Esophagus muscularis mucosa (tissue), 4 donors: ENCODE data around the gene CCNL2. TPM values are rescaled to one million over a fixed set of nuclear protein-coding genes. Genes with fewer than 3 reads are reported as not detected.
"Not testable (repeated sequence)": the region's sequence is repeated elsewhere in the genome, so short reads cannot be mapped to it uniquely, and the experiment has no call there.

Experiments used
- DNase-seq: peaks from one replicate; pipeline ENCODE4 v3.0.0-alpha.2; 2017; ENCODE audit errors: extremely low spot score
- H3K27ac ChIP-seq, 4 donors: fragments of 200-600 bp; sonication (generic); replicated peaks in 1 of 4; 1 replicate in 3 of 4; 2 replicates in 1 of 4; pipeline ENCODE4 v1.5.1; 2016 to 2019; ENCODE audit warnings: mild to moderate bottlenecking in 1 of 4
- H3K27me3 ChIP-seq, 4 donors: fragments of 200-600 bp; sonication (generic); one replicate each; pipeline versions ENCODE4 v1.5.1 to v1.6.0; 2016 to 2019
- H3K36me3 ChIP-seq, 4 donors: fragments of 200-600 bp; sonication (generic); one replicate each; pipeline ENCODE4 v1.5.1; 2016 to 2019
- H3K4me1 ChIP-seq, 4 donors: fragments of 200-600 bp; sonication (generic); one replicate each; pipeline ENCODE4 v1.5.1; 2016 to 2019
- H3K4me3 ChIP-seq, 4 donors: fragments of 200-600 bp; sonication (generic); 1 replicate in 2 of 4; 2 replicates in 2 of 4; pipeline ENCODE4 v1.5.1; 2016 to 2019; ENCODE audit warnings: mild to moderate bottlenecking in 4 of 4, moderate library complexity in 1 of 4
- H3K9me3 ChIP-seq, 4 donors: fragments of 200-600 bp; sonication (generic); 1 replicate in 3 of 4; 2 replicates in 1 of 4; pipeline ENCODE4 v1.5.1; 2016 to 2019
- EP300 ChIP-seq: sonication (generic); formaldehyde crosslinking; IDR thresholded peaks from one replicate; pipeline ENCODE4 v1.6.1; 2017; ENCODE audit warnings: antibody characterized with exemption
- POLR2A ChIP-seq: fragments of 450-650 bp; IDR thresholded peaks from one replicate; pipeline ENCODE4 v1.6.1; 2017; ENCODE audit warnings: antibody characterized with exemption, moderate library complexity, mild to moderate bottlenecking, low read depth
- POLR2AphosphoS5 ChIP-seq, 2 donors: sonication (generic); formaldehyde crosslinking; IDR thresholded peaks; one replicate each; pipeline ENCODE4 v1.6.1; 2017; ENCODE audit warnings: antibody characterized with exemption in 2 of 2
- WGBS: methylation state at CpG from one replicate; pipeline ENCODE4 v1.1.5; 2018; 5-methylcytosine and 5-hydroxymethylcytosine counted together
- intact Hi-C: fragments of 100-400 bp; cut with DNase I; formaldehyde crosslinking; loops from one replicate; pipeline ENCODE4 v1.15.1; 2023
- total RNA-seq, 4 donors: library from RNA; depleted of rRNA; stranded (reverse); fragments of >200 nt; gene quantifications; one replicate each; pipeline versions ENCODE4 v1.1.0 to v1.2.1, GENCODE V29; 2016
- TF ChIP-seq, protein P1 (sequence below), 3 experiments: fragments of 200-600 bp in 2 of 3; fragments of 450-650 bp in 1 of 3; sonication (generic) in 2 of 3; IDR thresholded peaks; one replicate each; pipeline ENCODE4 v1.5.1; 2017 to 2019; ENCODE audit warnings: antibody characterized with exemption in 3 of 3, mild to moderate bottlenecking in 2 of 3, moderate library complexity in 1 of 3

Gene CCNL2
- 100 to 1,000 TPM in 2 of 4 donors, 10 to 100 TPM in 2; 73.4 to 136 (median 108) TPM for total RNA-seq

DNA sequence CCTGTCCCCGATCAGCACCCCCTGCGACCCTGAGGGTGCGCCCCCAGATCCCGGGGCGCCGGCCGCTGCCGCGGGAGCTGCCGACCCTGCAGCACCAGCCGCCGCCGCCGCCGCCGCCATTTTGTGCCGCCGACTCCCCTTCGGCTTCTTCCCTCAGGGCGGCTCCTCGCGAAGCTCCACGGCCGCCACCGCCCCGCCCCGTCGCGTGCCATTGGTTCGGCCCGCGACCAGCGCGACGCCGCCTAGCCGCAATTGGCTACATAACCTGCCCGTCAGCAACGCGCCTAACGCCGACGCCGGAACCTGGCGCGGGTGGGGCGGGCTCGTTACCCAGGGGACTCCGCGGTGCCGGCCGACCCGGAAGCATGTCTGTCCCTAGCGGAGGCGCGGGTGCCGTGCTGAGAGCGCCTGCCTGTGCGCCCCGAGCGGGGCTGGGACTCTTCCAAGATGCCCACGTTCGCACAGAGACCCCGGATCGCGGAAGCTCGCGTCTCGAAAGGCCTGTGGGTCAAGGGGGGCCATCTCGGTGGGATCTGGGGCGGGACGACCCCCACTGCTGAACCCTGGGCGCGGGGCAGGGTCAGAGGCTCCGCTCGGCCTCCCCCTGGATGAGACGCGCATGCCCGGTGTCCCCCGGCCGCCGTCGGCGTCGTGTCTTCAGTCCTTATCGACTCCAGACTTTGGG lies at the start of gene CCNL2:
Gene CCNL2, minus strand, starts transcription at position 149 of the 685 bp plus-strand sequence. Its CDS starts 29 bp downstream, at position 120.
- Histone ChIP-seq H3K27me3 (no peaks in the 10 kb centered on the region), H3K4me3 (peak within 1 kb of the TSS; percentile 87 to 100 (median 97)), H3K27ac (peak within 1 kb of the TSS; percentile 88 to 92 (median 88)), H3K36me3 (peaks cover 41 to 80% (median 78%) of the 10 kb centered on the region in 4 donors), H3K9me3 (no peaks in the 10 kb centered on the region), H3K4me1 (peaks cover 43 to 62% (median 47%) of the 10 kb centered on the region in 4 donors)
- DNase-seq: peak; percentile 99
- WGBS: 0% methylated on average over 9 of the region's 86 CpGs
- TF ChIP-seq POLR2AphosphoS5 (IDR thresholded peaks at IDR 0.05): peak; percentile 84 to 91
- no peak for TF ChIP-seq EP300
- TF ChIP-seq, protein P1, sequence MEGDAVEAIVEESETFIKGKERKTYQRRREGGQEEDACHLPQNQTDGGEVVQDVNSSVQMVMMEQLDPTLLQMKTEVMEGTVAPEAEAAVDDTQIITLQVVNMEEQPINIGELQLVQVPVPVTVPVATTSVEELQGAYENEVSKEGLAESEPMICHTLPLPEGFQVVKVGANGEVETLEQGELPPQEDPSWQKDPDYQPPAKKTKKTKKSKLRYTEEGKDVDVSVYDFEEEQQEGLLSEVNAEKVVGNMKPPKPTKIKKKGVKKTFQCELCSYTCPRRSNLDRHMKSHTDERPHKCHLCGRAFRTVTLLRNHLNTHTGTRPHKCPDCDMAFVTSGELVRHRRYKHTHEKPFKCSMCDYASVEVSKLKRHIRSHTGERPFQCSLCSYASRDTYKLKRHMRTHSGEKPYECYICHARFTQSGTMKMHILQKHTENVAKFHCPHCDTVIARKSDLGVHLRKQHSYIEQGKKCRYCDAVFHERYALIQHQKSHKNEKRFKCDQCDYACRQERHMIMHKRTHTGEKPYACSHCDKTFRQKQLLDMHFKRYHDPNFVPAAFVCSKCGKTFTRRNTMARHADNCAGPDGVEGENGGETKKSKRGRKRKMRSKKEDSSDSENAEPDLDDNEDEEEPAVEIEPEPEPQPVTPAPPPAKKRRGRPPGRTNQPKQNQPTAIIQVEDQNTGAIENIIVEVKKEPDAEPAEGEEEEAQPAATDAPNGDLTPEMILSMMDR (IDR thresholded peaks at IDR 0.05): peak; percentile 61 to 80 (median 68)
- peak; percentile 60 for TF ChIP-seq POLR2A
- intact Hi-C loops: loop anchor here (2.0 kb wide), 1 partner anchor 25 kb away; the partner anchor contains the start of gene AURKAIP1

DNA sequence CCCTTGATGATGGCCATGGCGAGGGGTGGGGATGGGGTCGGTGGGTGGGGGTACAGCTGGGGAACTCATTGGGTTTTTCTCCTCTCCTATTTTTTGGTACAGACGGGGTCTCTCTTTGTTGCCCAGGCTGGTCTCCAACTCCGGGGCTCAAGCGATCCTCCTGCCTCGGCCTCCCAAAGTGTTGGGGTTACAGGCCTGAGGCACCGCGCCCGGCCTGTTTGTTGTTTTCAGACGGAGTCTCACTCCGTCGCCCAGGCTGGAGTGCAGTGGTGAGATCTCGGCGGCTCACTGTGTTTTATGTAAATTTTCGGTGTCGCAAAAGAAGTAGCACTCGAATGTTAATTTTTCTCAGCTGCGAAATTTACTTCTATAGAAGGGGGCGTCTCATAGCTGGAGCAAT lies 47.5 kb upstream of the CCNL2 start:
- H3K4me3 ChIP-seq, H3K9me3 ChIP-seq, H3K27ac ChIP-seq, H3K36me3 ChIP-seq, H3K27me3 ChIP-seq, intact Hi-C loops, DNase-seq: not testable (repeated sequence)
- WGBS: 91% methylated on average over 18 of the region's 19 CpGs
- H3K4me1 ChIP-seq: peaks cover 2 to 11% (median 10%) of the 10 kb centered on the region in 4 donors

DNA sequence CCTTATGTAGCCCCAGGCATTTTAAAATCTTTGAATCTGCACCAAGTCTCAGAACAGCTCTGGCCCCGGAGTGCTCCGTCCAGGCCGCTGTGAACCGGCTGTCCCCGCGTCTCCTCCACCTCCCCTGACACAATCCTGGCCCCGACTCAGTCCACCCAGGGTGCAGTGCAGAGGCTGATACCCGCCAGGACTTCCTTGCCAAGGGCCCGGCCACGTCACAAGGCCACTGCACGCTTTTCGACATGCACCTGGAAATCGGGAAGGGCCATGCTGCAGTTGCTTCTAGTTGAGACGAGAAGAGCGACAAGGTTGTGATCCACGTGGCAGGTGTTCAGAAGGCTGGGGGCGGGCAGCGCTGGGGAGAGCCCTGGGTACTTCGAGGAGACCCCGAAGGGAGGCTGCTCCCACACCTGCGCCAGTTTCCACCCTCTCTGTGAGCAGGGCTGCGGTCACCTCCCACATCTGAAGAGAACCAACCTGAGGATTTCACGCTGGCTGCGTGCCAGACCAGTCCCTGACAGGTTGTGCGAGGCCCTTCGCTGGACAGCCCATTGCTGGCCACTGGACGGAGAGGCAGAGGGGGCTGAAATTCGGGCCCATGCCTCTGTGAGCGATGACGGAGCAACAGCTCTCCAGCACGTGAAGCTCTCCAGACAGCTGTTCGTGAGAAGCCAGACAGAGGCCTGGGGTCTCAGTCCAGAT lies 43.1 kb upstream of the CCNL2 start:
- 67% methylated on average over 25 of the region's 32 CpGs for WGBS
- peak overlapping the region; percentile 59 to 74 (median 60) for H3K27ac ChIP-seq
- peaks cover 17 to 55% (median 46%) of the 10 kb centered on the region in 4 donors for H3K4me1 ChIP-seq

DNA sequence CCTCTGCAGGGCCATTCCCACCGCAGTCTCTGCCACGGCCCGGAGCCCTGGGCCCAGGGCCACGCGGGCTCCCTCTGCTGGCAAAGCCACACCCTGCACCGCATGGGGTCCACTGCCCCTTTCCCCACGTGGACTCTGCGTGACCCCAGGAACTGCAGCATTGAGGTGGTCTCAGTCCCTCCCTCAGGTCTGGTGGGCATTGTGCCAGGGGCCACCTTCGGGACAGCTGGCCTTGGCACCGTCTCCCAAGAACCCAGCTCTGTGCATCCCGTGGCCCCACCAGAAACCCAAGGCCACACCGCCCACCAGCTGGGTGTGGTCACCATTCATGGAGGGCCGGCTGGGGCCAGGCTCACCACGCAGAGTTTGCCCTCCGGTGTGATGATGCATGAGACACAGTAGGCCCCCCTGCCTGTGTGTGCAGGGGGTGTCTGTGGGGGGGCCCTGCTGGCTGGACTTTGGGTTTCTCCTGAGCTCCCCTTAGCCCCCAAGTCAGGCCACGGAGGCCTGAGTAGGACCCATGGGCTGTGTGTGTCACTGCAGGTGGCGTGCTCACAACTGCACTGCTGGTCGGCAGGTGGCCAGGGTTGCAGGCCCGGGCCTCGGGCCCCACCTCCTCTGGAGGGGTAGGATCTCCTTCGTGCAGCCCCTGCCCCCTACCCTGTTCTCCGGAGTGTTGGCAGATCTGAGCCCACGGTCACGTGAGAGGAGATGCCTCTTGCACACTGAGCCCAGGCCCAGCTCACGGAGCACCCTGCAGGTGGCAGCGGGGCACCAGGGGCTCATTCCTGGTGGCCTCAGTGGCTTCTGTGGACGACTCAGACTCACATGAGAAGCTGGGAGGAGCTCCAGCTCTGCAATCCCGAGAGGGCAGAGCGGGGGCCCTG lies 42.1 kb upstream of the CCNL2 start:
- peaks cover 26 to 64% (median 56%) of the 10 kb centered on the region in 4 donors for H3K4me1 ChIP-seq
- 53% methylated on average over 8 of the region's 29 CpGs for WGBS
- H3K9me3 ChIP-seq: no peaks in the 10 kb centered on the region
- no peak for DNase-seq
- intact Hi-C loops: loop anchor here (2.0 kb wide), 1 partner anchor 38 kb away; no protein-coding TSS in a partner anchor
- TF ChIP-seq POLR2A (no peak), POLR2AphosphoS5 (IDR thresholded peaks at IDR 0.05) (peak in 1 of 2 donors; percentile 24), EP300 (no peak)
- TF ChIP-seq, protein P1 (IDR thresholded peaks at IDR 0.05): peak; percentile 89 to 97 (median 94)
- H3K27ac ChIP-seq: peak overlapping the region; percentile 43 to 74 (median 60)
- no peak overlapping the region for H3K4me3 ChIP-seq
- H3K36me3 ChIP-seq: peaks cover 0 to 24% (median 12%) of the 10 kb centered on the region in 4 donors
- H3K27me3 ChIP-seq: no peaks in the 10 kb centered on the region

More for the DNA sequence above, 43.1 kb upstream of the CCNL2 start:
- no peaks in the 10 kb centered on the region for H3K27me3 ChIP-seq
- H3K36me3 ChIP-seq: peaks cover 0 to 23% (median 12%) of the 10 kb centered on the region in 4 donors
- no peak overlapping the region for H3K4me3 ChIP-seq
- DNase-seq: no peak
- TF ChIP-seq POLR2A (no peak), POLR2AphosphoS5 (IDR thresholded peaks at IDR 0.05) (peak; percentile 28 to 55)
- H3K9me3 ChIP-seq: no peaks in the 10 kb centered on the region
- intact Hi-C loops: no loop called here

DNA sequence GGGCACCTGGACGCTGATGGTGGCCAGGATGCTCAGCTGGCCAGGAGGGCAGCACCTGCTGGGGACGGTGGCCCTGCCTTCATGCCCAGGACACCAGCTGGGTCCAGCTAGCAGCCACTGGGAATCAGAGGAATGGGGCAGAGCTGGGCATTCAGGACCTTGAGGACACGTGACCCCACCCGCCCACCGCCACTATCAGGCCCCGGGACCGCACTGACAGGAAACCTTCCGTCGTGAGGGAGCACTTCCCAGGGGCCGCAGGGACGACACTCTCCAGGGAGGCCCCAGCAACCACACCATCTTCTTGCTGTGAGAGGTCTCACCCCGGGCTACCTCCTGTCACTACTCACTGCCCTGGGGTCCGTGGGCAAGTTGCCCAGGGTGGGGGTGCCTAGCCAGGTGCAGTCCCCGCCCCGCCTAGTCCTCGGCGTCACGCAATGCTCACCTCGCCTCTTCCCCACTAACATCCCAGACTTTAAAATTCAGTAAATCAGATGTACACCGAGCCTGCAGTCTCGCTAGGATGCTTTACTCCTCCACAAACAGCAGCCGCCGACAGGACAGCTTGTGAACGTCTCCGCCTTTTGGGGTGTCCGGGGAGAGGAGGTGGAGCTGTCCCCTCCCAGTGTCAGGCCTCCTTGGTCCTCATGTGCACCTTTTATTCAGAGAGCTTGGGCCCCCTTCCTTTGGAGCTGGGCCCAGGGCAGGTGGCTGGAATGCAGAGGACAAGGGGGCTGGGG lies 41.3 kb upstream of the CCNL2 start:
- no peak for DNase-seq
- intact Hi-C loops: loop anchor here (2.0 kb wide), 1 partner anchor 38 kb away; no protein-coding TSS in a partner anchor
- WGBS: 60% methylated on average over 10 of the region's 26 CpGs
- H3K27ac ChIP-seq: peak overlapping the region; percentile 43 to 74 (median 60)
- H3K36me3 ChIP-seq: peaks cover 0 to 24% (median 12%) of the 10 kb centered on the region in 4 donors
- no peak overlapping the region for H3K4me3 ChIP-seq
- peaks cover 31 to 73% (median 62%) of the 10 kb centered on the region in 4 donors for H3K4me1 ChIP-seq
- H3K9me3 ChIP-seq: no peaks in the 10 kb centered on the region
- TF ChIP-seq, protein P1 (IDR thresholded peaks at IDR 0.05): no peak
- TF ChIP-seq POLR2AphosphoS5 (IDR thresholded peaks at IDR 0.05) (no peak), EP300 (no peak), POLR2A (no peak)
- H3K27me3 ChIP-seq: no peaks in the 10 kb centered on the region
